Measurements from ENCODE around the gene NR2C2.

NR2C2 gene

DNA sequence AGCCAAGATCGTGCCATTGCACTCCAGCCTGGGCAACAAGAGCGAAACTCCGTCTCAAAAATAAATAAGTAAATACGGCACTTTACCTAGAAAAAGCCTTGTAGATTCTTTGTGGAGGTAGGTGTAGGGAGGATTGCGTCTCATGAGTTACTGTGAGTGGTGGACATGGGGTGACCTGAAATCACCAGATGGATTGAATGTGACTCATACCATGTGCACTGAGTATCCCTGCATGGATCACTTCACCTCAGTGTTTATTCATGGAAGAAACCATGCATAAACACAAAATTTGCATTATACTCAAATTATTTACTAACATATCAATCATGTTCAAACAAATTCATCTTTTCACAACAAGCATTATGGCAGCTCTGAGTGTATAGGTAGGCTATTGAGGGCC lies 61.8 kb downstream of the NR2C2 start:
- H3K9me2 ChIP-seq (replicated peaks; ENCODE audit: insufficient read depth, low read length), result no peaks in the 10 kb centered on the region
- H3K4me3 ChIP-seq (ENCODE audit: insufficient read depth, low read length, poor library complexity, severe bottlenecking), result no peak overlapping the region
- no peak overlapping the region for H2AFZ ChIP-seq (ENCODE audit: low read depth, low read length, severe bottlenecking)
- H4K20me1 ChIP-seq (ENCODE audit: low read depth, low read length), result no peaks in the 10 kb centered on the region
- no peak overlapping the region for H3K4me2 ChIP-seq (ENCODE audit: low read depth, low read length, poor library complexity, severe bottlenecking)
- no peaks in the 10 kb centered on the region for H3K9me3 ChIP-seq (ENCODE audit: insufficient read depth, low read length)
- TF ChIP-seq, protein P1, sequence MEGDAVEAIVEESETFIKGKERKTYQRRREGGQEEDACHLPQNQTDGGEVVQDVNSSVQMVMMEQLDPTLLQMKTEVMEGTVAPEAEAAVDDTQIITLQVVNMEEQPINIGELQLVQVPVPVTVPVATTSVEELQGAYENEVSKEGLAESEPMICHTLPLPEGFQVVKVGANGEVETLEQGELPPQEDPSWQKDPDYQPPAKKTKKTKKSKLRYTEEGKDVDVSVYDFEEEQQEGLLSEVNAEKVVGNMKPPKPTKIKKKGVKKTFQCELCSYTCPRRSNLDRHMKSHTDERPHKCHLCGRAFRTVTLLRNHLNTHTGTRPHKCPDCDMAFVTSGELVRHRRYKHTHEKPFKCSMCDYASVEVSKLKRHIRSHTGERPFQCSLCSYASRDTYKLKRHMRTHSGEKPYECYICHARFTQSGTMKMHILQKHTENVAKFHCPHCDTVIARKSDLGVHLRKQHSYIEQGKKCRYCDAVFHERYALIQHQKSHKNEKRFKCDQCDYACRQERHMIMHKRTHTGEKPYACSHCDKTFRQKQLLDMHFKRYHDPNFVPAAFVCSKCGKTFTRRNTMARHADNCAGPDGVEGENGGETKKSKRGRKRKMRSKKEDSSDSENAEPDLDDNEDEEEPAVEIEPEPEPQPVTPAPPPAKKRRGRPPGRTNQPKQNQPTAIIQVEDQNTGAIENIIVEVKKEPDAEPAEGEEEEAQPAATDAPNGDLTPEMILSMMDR (IDR thresholded peaks at IDR 0.05; ENCODE audit: insufficient read depth, low read length, poor library complexity, severe bottlenecking), result no peak
- TF ChIP-seq EZH2phosphoT487 (conservative IDR thresholded peaks at IDR 0.05; ENCODE audit: low read length), result no peak
- no peaks in the 10 kb centered on the region for H3K27me3 ChIP-seq (ENCODE audit: low read length)
- no peak overlapping the region for H3K27ac ChIP-seq (ENCODE audit: low read depth, low read length)
- H3K9ac ChIP-seq (ENCODE audit: low read length), result no peak overlapping the region
- H3K79me2 ChIP-seq (ENCODE audit: insufficient read depth, low read length), result no peaks in the 10 kb centered on the region
- no peaks in the 10 kb centered on the region for H3K36me3 ChIP-seq (ENCODE audit: low read length)
- no peaks in the 10 kb centered on the region for H3F3A ChIP-seq (ENCODE audit: insufficient read depth)

DNA sequence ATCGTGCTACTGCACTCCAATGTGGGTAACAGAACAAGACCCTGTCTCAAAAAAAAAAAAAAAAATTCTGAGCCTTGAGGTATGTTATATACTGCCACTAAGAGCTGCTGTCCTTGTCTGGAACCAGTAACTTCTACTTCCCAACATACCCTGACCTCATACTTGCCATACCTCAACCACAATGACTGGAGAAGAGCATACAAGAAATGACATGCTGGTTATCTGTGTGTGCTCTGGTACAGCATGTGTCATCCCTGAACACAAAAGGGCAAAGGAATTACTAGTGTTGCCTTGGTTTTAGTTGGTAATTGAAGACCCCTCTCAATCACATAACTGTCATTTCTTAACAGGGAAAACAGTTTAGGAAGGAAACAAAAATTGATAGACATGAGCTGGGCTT lies 63.3 kb downstream of the NR2C2 start:
- Histone ChIP-seq H3K79me2 (ENCODE audit: insufficient read depth, low read length) (no peaks in the 10 kb centered on the region), H3K27ac (ENCODE audit: low read depth, low read length) (no peak overlapping the region), H3K36me3 (ENCODE audit: low read length) (0 out of 2 replicates have a peak, but pooled peaks cover 7% of the 10 kb centered on the region), H3K9me3 (ENCODE audit: insufficient read depth, low read length) (no peaks in the 10 kb centered on the region), H3K4me2 (ENCODE audit: low read depth, low read length, poor library complexity, severe bottlenecking) (no peak overlapping the region), H3F3A (ENCODE audit: insufficient read depth) (no peaks in the 10 kb centered on the region), H4K20me1 (ENCODE audit: low read depth, low read length) (no peaks in the 10 kb centered on the region), H3K9ac (ENCODE audit: low read length) (no peak overlapping the region), H3K9me2 (replicated peaks; ENCODE audit: insufficient read depth, low read length) (no peaks in the 10 kb centered on the region), H3K27me3 (ENCODE audit: low read length) (no peaks in the 10 kb centered on the region), H3K4me3 (ENCODE audit: insufficient read depth, low read length, poor library complexity, severe bottlenecking) (no peak overlapping the region), H2AFZ (ENCODE audit: low read depth, low read length, severe bottlenecking) (no peak overlapping the region)
- no peak for TF ChIP-seq EZH2phosphoT487 (conservative IDR thresholded peaks at IDR 0.05; ENCODE audit: low read length)

DNA sequence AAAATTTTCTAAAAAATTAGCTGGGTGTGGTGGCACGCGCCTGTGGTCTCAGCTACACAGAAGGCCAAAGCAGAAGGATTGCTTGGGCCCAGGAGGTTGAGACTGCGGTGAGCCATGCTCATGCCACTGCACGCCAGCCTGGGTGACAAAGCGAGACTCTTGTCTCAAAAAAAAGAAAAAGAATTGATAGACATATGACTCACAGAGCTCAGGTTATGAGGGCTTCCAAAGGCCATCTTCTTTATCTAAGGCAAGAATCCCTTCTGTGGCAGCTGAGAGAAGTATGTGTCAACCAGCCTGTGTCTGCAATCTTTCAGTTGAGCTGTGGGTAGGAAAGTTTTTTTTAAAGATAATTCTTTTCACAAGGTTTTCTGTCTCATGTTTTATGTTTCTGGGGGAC lies 63.8 kb downstream of the NR2C2 start:
- no peak overlapping the region for H3K4me3 ChIP-seq (ENCODE audit: insufficient read depth, low read length, poor library complexity, severe bottlenecking)
- no peaks in the 10 kb centered on the region for H3K9me2 ChIP-seq (replicated peaks; ENCODE audit: insufficient read depth, low read length)
- TF ChIP-seq, protein P1 (IDR thresholded peaks at IDR 0.05; ENCODE audit: insufficient read depth, low read length, poor library complexity, severe bottlenecking), result no peak
- no peak for TF ChIP-seq EZH2phosphoT487 (conservative IDR thresholded peaks at IDR 0.05; ENCODE audit: low read length)
- no peaks in the 10 kb centered on the region for H3K9me3 ChIP-seq (ENCODE audit: insufficient read depth, low read length)
- no peaks in the 10 kb centered on the region for H3F3A ChIP-seq (ENCODE audit: insufficient read depth)
- H3K36me3 ChIP-seq (ENCODE audit: low read length), result 0 out of 2 replicates have a peak, but pooled peaks cover 7% of the 10 kb centered on the region
- H3K27ac ChIP-seq (ENCODE audit: low read depth, low read length), result no peak overlapping the region
- H3K4me2 ChIP-seq (ENCODE audit: low read depth, low read length, poor library complexity, severe bottlenecking), result no peak overlapping the region
- H3K27me3 ChIP-seq (ENCODE audit: low read length), result no peaks in the 10 kb centered on the region
- H3K79me2 ChIP-seq (ENCODE audit: insufficient read depth, low read length), result no peaks in the 10 kb centered on the region
- no peaks in the 10 kb centered on the region for H4K20me1 ChIP-seq (ENCODE audit: low read depth, low read length)
- no peak overlapping the region for H2AFZ ChIP-seq (ENCODE audit: low read depth, low read length, severe bottlenecking)
- H3K9ac ChIP-seq (ENCODE audit: low read length), result no peak overlapping the region

DNA sequence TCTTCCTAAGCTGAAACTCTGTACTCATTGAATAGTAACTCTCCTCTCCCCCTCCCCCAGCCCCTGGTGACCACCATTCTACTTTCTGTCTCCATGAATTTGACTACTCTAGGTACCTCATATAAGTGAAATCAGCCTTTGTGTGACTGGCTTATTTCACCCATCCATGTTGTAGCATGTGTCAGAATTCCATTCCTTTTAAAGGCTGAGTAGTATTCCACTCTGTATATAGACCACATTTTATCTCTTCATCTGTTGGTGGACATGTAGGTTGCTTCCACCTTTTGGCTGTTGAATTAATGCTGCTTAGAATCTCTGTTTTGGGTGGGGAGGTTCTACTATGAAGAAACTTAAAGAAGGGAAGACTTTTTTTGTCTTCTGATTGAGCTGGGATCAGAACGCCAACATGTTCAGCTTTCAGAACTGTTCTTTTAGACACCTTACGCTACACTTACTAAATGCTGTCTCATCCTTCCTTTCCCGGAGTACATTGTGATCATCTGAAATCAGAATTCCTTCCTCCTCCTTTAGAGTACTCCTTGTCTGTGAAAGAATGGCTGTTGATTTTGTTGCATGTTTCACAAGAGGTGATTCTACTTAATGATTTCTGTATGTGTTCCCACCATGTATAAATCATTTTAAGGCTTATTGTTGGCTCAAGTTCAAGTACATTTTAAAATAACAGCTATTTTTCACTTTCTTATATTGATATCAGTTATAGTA lies 67.4 kb downstream of the NR2C2 start:
- H3K27ac ChIP-seq (ENCODE audit: low read depth, low read length), result no peak overlapping the region
- no peaks in the 10 kb centered on the region for H3K9me2 ChIP-seq (replicated peaks; ENCODE audit: insufficient read depth, low read length)
- H3K4me2 ChIP-seq (ENCODE audit: low read depth, low read length, poor library complexity, severe bottlenecking), result no peak overlapping the region
- peaks cover 7% of the 10 kb centered on the region; the same call in 1 of the 2 replicates for H3K36me3 ChIP-seq (ENCODE audit: low read length)
- no peaks in the 10 kb centered on the region for H3K27me3 ChIP-seq (ENCODE audit: low read length)
- no peaks in the 10 kb centered on the region for H3K79me2 ChIP-seq (ENCODE audit: insufficient read depth, low read length)
- no peaks in the 10 kb centered on the region for H3F3A ChIP-seq (ENCODE audit: insufficient read depth)
- no peaks in the 10 kb centered on the region for H3K9me3 ChIP-seq (ENCODE audit: insufficient read depth, low read length)
- H2AFZ ChIP-seq (ENCODE audit: low read depth, low read length, severe bottlenecking), result no peak overlapping the region
- no peak overlapping the region for H3K9ac ChIP-seq (ENCODE audit: low read length)
- H4K20me1 ChIP-seq (ENCODE audit: low read depth, low read length), result no peaks in the 10 kb centered on the region
- no peak overlapping the region for H3K4me3 ChIP-seq (ENCODE audit: insufficient read depth, low read length, poor library complexity, severe bottlenecking)
- TF ChIP-seq, protein P1 (IDR thresholded peaks at IDR 0.05; ENCODE audit: insufficient read depth, low read length, poor library complexity, severe bottlenecking), result no peak
- no peak for TF ChIP-seq EZH2phosphoT487 (conservative IDR thresholded peaks at IDR 0.05; ENCODE audit: low read length)
